Ovary (tissue), 3 donors: ENCODE measurements around the gene MYBPH.

Source experiments
- CTCF ChIP-seq, 3 donors: fragments of 450-650 bp in 2 of 3; fragments of 200-600 bp in 1 of 3; IDR thresholded peaks; one replicate each; pipeline versions ENCODE4 v1.5.1 to v1.8.0; 2016 to 2022; ENCODE audit warnings: antibody characterized with exemption in 3 of 3, mild to moderate bottlenecking in 1 of 3
- EP300 ChIP-seq: sonication (generic); formaldehyde crosslinking; IDR thresholded peaks from one replicate; pipeline ENCODE4 v1.6.1; 2017; ENCODE audit warnings: antibody characterized with exemption
- POLR2A ChIP-seq: fragments of 450-650 bp; IDR thresholded peaks from one replicate; pipeline ENCODE4 v1.6.1; 2017; ENCODE audit warnings: antibody characterized with exemption, mild to moderate bottlenecking, moderate library complexity
- donor health status: DM: no; HTN: no; CAD: no.

GRCh38 chr1:203177036-203177405 is 1.4 kb upstream of the MYBPH start:
- TF ChIP-seq CTCF (IDR thresholded peaks at IDR 0.05) (no peak), POLR2A (no peak), EP300 (no peak)
